Inferior parietal cortex (tissue), 1 donor: ENCODE data around the gene KLF17.
A peak's percentile ranks its signal among the peaks of the same experiment; 100 is the strongest.

Experiments used
- DNase-seq: peaks from one replicate; pipeline ENCODE4 v3.0.0-alpha.2; 2016; ENCODE audit errors: extremely low spot score

Gene KLF17, protein sequence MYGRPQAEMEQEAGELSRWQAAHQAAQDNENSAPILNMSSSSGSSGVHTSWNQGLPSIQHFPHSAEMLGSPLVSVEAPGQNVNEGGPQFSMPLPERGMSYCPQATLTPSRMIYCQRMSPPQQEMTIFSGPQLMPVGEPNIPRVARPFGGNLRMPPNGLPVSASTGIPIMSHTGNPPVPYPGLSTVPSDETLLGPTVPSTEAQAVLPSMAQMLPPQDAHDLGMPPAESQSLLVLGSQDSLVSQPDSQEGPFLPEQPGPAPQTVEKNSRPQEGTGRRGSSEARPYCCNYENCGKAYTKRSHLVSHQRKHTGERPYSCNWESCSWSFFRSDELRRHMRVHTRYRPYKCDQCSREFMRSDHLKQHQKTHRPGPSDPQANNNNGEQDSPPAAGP

DNA sequence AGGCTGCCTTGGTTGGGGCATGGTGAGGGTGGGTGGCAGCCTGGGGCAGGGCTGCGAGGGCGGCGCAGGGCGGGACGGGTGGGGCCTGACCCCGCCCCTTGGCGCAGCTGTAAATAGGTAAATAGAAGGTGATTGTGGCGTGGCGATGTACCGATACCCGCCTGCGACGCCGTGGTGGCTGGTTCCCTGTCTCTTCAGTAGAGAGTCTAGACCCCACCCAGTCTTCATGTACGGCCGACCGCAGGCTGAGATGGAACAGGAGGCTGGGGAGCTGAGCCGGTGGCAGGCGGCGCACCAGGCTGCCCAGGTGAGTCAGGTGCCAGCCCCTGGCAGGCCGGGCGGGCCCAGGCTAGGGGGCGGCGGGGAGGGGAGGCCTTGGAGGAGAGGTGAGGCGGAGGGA is at the start of gene KLF17:
TSS of gene KLF17 (plus strand) at position 140 of the 400 bp plus-strand sequence. CDS start at position 227, 87 bp downstream.
- no peak for DNase-seq

DNA sequence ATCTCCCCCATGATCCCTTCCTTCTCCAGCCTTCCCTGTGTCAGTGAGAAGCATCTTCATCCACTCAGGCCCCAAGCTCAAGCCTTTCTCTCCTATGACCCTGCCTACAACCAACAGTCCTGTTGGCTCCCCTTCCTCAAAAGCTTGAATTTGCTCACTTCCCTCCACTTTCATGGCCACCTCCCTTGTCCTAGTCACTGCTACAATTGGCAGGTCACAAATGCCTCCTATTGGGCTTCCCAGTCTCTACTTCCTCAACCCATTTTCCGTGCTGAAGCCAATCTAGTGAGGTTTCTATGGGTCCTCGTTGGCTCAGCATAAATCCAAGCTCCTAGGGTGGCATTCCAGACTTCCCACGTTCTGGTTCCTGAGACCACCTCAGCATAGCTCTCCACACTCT is 47.2 kb upstream of the KLF17 start:
- DNase-seq = no peak

DNA sequence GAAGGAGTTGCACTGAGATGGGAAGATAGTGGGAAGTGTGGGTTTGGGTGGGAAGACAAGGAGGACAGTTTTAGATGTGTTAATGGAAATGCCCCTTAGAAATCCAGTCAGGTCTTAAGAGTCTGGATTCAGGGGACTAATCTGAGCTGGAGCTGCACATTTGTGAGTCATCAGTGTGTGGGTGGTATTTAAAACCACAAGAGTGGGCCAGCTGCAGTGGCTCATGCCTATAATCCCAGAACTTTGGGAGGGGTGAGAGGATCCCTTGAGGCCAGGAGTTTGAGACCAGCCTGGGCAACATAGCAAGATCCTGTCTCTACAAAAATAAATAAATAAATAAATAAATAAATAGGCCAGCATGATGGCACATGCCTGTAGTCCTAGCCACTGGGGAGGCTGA is 46.4 kb upstream of the KLF17 start:
- peak; percentile 35 for DNase-seq

DNA sequence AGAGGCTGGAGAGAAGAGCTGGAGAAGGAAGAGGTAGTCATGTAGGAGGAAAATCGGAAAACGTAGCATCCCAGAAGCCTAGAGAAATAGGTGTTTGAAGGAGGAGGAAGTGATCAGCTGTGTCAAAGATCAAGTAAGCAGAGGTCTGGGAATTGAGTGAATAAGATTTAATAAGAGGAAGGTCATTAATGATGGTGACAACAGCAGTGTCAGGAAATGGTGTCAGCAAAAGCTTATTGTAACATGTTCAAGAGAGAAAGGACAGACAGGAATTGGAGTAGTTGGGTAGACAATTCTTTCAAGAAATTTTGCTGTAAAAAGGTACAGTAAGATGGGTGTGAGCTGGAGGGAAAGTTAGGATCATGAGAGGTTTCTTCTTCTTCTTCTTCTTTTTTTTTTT is 45.8 kb upstream of the KLF17 start:
- no peak for DNase-seq

DNA sequence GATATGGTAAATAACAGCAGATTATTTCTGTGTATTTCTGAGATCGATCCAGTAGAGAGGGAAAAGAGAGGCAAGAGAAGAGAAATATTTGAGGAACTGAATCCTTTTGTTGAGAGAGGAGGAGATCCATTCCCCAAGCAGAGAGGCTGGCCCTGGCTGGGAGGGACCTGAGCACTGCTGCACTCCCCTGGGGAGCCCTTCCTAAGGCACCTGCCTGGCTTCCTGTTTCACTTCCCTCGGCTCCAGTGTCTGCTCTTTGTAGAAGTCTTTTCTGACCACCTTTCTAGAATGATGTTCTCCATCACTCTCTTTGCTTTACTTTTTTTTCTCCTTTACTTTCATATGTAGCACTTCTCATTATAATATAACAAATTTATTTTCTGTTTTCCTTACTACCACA is 45.1 kb upstream of the KLF17 start:
- no peak for DNase-seq

DNA sequence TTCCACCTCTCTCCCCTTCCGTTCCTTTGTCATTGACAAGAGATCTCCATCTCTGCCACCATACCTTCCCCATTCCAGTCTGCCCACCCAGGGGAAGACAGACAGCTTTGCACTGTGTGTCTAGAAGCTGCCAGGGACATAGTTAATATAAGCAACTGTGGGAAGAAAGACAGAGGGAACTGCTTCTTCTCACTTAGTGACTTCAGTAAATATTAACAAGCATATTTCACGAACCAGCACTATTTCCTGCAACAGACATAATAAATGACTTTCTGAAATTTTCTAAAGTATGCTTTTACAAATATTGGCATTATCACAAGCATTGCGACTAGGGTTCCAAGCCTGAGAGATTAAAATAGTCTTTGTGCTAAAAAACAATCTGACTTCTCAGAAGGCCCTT is 44.2 kb upstream of the KLF17 start:
- DNase-seq = no peak

DNA sequence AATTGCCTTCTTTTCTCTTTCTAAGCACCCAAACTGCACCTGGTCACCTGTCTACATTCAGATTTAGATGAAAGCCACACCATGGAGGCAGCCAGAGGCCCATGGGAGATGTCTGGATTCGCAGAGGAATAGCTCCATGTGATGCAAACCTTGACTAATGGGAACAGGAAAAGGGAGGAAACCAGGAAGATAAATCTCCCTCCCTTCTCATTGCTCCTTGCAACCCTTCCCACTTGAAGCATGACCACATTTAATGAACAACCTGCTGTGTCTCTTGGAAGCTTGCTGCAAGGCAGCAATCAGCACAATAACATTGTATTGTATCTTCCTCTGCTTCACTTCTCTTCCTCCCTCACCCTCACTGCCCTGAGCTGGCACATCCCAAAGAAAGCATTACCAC is 42.6 kb upstream of the KLF17 start:
- DNase-seq = no peak

DNA sequence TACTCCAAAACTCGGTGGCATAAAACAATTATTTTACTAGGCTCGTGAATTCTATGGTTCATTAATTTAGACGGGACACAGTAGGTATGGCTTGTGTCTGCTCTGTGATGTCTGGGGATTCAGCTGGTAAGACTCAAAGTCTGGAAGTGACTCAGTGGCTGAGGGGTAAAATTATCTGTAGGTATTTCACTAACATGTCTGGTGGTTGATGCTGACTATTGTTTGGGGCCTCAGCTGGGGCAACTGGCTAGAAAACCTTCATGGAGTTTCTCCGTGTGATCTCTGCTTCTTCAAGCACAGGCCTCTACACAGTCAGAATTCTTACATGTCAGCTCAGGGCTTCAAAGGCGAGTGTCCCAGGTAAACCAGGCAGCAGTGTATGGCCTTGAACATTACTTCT is 41.2 kb upstream of the KLF17 start:
- DNase-seq = no peak

DNA sequence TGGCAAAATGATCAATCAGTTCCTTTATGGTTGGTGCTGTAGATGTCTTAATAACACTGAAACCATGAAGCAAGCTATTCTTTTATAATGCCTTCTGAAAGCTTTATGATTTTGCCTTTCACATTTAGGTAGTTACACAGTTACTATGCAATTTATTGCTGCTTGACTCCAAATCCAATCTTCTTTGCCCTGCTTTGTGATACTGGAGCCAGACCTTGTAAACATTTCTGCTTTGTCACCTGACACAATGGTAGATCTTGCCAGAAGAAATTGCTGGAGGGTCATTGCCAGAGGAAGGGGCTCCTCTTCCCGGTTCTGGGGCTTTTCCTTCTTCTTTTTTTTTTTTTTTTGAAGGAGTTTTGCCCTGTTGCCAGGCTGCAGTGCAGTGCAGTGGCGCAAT is 40.5 kb upstream of the KLF17 start:
- DNase-seq = no peak

DNA sequence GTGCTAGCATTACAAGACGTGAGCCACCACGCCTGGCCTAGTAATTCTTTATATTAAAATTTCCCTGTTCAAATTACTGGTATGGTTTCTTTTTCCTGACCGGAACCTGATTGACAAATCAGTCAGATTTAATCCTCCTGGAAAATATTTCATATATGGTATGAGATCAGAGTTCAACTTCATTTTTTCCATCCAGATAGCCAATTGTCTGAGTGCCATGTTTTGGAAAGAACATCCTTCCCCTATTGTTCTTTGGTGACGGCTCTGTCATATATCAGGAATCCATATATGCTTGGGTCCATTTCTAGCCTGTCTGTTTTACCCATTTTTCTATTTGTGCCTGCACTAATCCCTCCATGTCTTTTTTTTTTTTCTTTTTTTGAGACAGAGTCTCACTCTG is 39.1 kb upstream of the KLF17 start:
- no peak for DNase-seq

DNA sequence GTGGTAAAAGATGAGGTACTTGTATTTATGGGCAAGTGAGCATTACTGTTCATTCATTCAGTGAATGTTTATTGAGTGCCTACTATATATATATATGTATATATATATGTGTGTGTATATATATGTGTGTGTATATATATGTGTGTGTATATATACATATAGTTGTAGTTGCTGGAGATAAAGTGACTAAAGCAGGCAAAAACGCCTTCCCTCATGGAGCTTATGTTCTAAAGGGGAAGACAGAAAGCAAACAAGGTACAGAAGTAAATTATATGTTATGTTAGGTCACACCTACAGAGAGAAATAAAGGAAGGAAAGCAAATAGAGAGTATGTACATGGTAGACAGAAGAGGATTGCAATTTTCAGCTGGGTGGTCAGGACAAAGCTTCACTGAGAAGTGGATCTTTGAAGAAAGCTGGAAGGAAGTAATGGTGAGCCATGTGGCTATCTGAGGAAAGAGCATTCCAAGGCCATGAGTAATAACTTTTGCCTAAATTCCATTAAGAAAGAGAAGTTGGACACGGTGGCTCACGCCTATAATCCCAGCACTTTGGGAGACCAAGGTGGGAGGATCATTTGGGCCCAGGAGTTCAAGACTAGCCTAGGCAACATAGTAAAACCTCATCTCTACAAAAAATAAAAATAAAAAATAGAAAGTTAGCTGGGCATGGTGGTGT is 33.5 kb upstream of the KLF17 start:
- DNase-seq = no peak

DNA sequence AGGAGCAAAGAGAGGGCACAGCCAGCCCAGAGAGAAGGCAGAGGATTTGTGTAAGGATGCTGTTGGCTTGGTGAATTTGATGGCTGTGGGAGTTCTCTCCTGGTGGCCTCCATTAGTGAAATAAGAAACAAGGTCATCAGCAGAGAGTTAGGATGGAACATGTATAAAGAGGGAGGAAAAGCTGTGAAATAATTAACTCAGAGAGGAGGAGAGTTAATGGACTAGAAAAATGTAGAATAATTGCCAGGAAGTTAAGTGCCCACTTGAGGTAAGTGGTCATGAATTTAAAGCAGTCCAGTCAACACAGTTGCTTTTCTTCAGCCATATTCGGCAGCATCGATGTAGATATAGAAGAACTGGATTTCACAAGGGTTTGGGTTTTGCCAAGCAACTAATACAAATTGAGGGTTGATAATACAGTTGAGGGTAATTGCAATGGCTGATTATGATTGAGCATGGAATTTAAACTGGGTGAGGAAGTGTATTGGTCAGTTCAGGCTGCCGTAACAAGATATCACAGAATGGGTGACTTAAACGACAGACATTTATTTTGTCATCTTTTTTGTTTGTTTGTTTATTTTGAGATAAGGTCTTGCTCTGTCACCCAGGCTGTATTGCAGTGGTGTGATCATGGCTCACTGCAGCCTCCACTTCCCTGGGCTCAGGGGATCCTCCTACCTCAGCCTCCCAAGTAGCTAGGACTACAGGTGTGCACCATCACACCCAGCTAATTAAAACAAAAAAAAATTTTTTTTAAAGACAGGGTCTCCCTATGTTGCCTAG is 31.7 kb upstream of the KLF17 start:
- no peak for DNase-seq

DNA sequence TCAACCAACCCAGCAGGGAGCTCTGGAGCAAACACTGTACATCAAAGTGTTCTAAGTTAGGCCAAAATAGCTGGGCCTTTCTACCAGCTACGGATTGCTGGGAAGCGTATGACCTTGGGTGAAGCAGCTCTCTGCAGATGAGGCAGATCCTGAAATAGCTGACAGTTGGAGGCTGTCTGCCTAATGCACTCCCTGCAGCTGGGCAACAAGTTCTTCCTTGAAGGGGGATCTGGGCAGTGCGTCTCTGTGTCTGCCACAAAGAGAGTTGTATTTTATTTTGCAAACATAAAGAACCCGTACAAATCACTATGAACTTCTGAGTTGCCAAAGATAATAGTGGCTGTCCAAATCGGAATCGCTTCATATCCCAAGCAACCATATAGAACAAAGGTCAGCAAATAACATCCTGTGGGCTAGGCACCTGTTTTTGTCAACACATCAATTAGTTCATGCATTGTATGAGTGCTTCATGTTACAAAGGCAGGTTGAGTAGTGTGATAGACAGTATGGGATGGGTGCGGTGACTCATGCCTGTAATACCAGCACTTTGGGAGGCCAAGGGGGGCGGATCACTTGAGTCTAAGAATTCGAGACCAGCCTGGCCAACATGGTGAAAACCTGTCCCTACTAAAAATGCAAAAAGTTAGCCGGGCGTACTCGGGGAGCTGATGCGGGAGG is 29.1 kb upstream of the KLF17 start:
- DNase-seq = no peak

DNA sequence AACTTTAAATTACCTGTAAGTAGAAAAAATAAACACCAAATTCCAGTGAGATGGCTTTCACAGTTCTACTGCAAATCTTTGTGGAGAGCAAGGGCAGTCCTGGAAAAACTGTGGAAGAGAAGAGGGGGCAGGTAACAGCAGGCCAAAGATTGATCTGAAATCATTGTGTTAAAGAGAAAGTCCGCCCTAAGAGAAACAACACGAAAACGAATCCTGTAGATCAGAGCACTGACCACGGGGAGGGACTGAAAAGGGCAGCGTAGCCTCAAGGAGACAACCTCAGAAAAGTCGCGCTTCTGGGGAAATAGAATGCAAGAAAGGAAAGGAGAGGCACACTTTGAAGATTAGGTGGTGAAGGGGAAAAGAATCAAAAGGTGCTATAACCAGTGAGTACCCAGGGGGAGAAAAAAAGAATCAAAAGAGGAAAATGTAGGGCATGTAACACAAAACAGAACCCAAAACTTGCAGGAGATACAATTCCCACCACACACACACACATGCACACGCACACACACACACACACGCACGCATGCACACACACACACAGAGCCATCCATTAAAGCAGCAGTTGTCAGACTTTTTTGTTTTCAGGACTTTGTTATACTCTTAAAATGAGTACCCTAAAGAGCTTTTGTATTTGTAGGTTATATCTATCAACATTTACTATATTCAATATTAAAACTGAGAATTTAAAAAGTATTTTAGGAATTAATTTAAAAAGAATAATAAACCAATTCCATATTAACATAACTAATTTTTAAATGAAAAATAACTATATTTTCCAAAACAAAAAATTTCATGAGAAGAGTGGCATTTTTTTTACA is 28.0 kb upstream of the KLF17 start:
- no peak for DNase-seq

DNA sequence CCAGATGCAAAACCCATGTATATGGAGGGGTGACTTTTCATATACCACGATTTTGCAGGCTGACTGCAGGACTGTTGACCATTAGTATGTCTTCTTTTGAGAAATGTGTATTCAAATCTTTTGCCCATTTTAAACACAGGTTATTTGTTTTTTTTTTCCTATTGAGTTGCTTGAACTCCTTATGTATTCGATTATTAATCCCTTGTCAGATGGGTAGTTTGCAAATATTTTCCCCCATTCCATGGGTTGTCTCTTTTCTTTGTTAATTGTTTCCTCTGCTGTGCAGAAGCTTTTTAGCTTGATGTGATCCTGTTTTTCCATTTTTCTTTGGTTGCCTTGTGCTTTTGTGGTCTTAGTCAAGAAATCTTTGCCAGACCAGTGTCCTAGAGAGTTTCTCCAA is 24.6 kb upstream of the KLF17 start:
- no peak for DNase-seq

DNA sequence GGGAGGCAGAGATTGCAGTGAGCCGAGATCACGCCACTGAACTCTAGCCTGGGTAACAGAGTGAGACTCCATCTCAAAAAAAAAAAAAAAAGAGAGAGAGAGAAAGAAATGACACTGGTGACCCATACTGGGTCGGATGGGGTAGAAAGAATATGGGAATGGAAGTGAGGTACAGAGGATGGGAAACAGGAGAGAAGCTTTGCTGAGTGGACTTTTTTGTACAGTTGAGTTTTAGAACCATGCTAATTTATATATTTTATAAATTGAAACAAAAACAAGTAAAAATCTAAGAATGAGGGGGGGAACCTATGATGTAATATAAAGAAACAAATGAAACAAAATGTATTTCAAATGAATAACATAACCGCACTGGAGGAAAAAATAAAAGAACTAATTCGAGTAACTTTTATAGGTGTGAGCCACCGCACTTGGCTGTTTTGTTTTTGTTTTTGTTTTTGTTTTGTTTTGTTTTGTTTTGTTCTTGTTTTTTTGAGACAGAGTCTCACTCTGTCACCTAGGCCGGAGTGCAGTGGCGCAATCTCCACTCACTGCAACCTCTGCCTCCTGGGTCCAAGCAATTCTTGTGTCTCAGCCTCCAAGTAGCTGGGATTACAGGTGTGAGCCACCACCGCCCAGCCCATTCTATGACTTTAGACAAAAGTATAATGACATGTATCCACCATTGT is 18.3 kb upstream of the KLF17 start:
- DNase-seq = no peak

DNA sequence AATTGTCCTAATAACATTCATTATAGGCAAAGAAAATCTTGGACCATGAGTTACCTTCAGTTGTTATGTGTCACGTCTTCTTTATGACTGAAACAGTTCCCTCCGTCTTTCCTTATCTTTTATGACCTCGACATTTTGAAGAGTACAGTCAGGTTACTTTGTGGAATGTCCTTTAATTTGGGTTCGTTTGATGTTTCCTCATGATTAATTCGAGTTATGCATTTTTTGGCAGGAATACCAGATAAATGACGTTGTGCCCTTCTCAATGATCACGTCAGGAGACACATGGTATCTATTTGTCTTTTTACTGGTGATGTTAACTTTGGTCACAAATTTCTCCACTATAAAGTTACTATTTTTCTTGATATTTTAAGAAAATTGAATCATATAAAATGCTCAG is 17.3 kb upstream of the KLF17 start:
- no peak for DNase-seq

DNA sequence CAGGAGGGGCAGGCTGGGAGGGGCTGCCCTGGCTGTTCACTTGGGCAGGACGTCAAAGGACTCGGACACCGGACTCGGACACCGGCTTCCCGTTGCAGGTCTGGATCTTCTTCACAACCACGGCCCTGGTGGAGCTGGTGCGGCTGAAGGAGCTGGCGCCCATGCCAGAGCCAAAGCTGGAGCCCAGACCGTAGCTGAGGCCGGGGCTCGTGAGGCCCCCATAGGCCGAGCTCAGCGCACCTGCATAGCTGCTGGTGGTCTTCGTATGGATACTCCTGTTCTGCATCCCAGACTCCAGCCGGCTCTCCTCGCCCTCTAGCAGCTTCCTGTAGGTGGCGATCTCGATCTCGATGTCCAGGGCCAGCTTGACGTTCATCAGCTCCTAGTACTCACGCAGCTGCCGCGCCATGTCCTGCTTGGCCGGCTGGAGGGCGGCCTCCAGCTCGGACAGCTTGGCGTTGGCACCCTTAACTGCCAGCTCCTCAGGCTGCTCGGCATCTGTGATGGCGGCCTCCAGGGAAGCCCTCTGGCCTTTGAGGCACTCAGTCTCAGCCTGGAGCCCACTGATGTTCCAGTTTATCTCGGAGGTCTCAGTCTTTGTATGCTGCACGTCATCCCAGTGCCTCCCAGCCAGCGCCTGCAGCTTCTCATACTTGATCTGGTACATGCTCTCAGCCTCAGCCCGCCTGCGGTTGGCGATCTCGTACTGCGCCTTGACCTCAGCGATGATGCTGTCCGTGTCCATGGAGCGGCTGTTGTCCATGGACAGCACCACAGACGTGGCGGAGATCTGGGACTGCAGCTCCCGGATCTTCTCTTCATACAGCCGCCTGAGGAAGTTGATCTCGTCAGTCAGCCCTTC is 15.1 kb upstream of the KLF17 start:
- no peak for DNase-seq

DNA sequence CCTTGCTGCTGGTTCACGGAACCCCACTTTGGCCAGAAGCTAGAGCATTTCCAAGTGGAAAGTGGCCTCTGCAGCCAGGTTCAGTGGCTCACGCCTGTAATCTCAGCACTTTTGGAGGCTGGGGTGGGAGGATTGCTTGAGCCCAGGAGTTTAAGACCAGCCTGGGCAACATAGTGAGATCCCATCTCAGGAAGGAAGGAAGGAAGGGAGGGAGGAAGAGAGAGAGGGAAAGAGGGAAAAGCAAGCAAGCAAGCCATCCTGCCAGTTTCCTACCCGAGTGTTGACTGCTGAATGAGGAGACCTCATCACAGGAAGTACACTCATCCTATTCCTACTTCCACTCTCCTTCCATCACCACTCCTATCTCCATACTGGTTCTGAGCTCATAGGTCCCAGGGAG is 12.8 kb upstream of the KLF17 start:
- DNase-seq = no peak

DNA sequence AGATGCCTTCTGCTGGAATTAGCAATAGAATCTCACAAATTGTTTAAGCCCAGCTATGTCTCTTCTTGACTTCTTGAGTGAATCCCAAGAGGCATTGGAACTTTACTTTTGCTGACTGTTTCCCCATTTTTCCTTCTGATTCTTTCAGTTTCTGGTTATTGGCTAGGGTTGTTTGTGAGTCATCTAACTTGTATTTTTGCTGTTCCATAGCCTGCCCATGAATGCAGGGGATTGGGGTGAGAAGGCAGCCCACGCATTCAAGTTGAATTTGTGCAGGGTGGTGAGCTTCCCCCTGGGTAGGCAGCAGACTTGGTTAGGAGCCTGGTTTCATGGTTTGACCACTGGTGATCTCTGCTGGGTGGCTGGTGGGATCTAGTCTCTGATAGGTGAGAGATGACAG is 10.4 kb upstream of the KLF17 start:
- DNase-seq = no peak
